ENCODE results near the gene OIP5.

DNA sequence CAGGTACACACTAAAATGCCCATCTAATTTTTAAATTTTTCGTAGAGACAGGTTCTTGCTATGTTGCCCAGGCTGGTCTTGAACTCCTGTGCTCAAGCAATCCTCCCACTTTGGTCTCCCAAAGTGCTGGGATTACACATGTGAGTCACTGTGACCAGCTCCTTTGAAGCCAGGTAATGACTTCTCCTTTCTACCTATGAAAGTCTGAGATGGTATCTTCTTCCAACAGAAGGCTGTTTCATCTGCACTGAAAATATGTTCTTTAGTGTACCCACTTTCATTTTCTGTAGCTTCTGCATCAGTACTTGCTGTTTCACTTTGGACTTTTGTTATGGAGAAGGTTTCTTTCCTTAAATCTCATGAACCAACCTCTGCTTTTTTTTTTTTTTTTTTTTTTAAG, 8.8 kb downstream of the OIP5 start:
- TF ChIP-seq TAF1 (IDR thresholded peaks at IDR 0.05; ENCODE audit: low read depth) = no peak
- TF ChIP-seq, protein P1, sequence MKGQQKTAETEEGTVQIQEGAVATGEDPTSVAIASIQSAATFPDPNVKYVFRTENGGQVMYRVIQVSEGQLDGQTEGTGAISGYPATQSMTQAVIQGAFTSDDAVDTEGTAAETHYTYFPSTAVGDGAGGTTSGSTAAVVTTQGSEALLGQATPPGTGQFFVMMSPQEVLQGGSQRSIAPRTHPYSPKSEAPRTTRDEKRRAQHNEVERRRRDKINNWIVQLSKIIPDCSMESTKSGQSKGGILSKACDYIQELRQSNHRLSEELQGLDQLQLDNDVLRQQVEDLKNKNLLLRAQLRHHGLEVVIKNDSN (IDR thresholded peaks at IDR 0.05) = no peak
- TF ChIP-seq RAD21 (IDR thresholded peaks at IDR 0.05; ENCODE audit: low read depth) = no peak
- TF ChIP-seq EP300 (IDR thresholded peaks at IDR 0.05; ENCODE audit: borderline replicate concordance) = no peak
- no peak for TF ChIP-seq FOXM1 (IDR thresholded peaks at IDR 0.05; ENCODE audit: borderline replicate concordance, low read depth)
- no peak for TF ChIP-seq YY1 (IDR thresholded peaks at IDR 0.05; ENCODE audit: low read depth)
- no peak for TF ChIP-seq CREB1 (IDR thresholded peaks at IDR 0.05; ENCODE audit: low read depth)

Data from Ishikawa (cell line).